ENCODE data around the gene HYAL2. TPM values are rescaled to one million over a fixed set of nuclear protein-coding genes. Genes with fewer than 3 reads are reported as not detected.
A peak's percentile ranks its signal among the peaks of the same experiment; 100 is the strongest.

Gene HYAL2
- total RNA-seq, 1 experiment from 2014 or later = 12.6 TPM

DNA sequence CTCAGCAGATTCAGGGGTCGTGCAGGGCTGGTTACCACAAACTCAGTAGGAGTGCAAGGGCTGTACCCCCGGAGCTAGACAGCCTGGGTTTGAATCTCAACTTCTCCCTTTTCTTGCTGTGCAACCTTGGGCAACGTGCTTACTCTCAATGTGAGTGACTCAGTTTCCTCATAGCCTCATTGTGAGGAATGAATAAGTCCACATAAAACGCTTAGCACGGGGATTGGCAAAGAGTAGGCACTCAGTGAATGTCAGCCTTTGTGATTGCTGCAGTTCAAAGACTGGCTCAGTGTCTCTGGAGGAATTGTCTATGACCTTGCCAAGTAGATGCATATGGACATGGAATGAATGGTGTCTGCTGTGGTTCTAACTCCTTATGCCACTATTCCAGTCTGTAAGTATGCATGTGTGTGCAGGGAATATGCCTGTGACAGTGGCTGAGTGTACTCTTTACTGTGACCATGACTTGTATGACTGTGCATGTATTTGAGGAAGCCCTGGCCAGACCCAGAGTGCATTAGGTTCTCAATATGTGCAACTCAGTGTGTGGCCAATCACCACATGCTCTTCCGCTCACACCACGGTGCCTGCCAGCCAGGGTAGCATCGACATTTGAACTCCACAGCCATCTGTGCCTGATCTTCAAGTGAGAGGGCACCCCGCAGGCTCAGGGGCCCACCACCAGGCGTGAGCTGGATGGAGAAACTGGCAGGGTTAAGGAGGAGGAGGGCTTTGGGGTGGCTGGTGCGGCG is 22.4 kb downstream of the HYAL2 start:
- H3K27me3 Mint-ChIP-seq (ENCODE audit: insufficient read depth, unreplicated experiment) = no peaks in the 10 kb centered on the region
- TSS peak; percentile 91 for BruUV-seq (replicated peaks)
- H3K27ac Mint-ChIP-seq (ENCODE audit: low read depth, unreplicated experiment) = peak overlapping the region; percentile 97
- peak overlapping the region; percentile 92 for H3K4me3 Mint-ChIP-seq (ENCODE audit: unreplicated experiment)
- TF ChIP-seq, protein P1, sequence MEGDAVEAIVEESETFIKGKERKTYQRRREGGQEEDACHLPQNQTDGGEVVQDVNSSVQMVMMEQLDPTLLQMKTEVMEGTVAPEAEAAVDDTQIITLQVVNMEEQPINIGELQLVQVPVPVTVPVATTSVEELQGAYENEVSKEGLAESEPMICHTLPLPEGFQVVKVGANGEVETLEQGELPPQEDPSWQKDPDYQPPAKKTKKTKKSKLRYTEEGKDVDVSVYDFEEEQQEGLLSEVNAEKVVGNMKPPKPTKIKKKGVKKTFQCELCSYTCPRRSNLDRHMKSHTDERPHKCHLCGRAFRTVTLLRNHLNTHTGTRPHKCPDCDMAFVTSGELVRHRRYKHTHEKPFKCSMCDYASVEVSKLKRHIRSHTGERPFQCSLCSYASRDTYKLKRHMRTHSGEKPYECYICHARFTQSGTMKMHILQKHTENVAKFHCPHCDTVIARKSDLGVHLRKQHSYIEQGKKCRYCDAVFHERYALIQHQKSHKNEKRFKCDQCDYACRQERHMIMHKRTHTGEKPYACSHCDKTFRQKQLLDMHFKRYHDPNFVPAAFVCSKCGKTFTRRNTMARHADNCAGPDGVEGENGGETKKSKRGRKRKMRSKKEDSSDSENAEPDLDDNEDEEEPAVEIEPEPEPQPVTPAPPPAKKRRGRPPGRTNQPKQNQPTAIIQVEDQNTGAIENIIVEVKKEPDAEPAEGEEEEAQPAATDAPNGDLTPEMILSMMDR (IDR thresholded peaks at IDR 0.05; ENCODE audit: unreplicated experiment) = no peak
- ChIA-PET POLR2A (interaction anchor here (0.5 to 3.3 kb wide), 16 partner anchors 8 to 1199 kb away, joined by 3 to 30 read pairs (median 5); partner anchors contain the start of genes GNAI2 and TUSC2), CTCF (interaction anchor here (0.6 to 5.7 kb wide), 10 partner anchors 23 to 1084 kb away, joined by 3 to 30 read pairs (median 3); partner anchors contain the start of gene HYAL2)
- peaks cover 7% of the 10 kb centered on the region for H3K4me1 Mint-ChIP-seq (ENCODE audit: insufficient read depth, unreplicated experiment)
- no peaks in the 10 kb centered on the region for H3K36me3 Mint-ChIP-seq (ENCODE audit: insufficient read depth, unreplicated experiment)
- no peak for DNase-seq (ENCODE audit: unreplicated experiment)
- H3K9me3 Mint-ChIP-seq (ENCODE audit: unreplicated experiment) = no peaks in the 10 kb centered on the region
- intact Hi-C loops (cut with micrococcal nuclease) = loop anchor here (1.0 kb wide), 1 partner anchor 21 kb away; no protein-coding TSS in a partner anchor

DNA sequence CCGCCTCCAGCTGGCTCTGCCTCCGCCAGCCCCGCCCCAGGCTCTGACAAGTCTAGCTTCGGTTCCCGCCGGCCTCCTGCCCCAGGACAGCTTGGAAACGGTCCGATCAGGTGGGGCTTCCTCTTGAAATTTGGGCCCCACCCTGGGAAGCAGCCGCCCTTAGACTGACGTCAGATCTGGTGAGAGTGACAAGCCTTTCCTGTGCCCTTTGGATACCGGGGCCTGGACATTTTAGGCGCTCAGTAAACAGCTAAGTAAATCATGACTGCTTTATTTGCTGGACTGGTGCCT is 23.0 kb downstream of the HYAL2 start:
- no peaks in the 10 kb centered on the region for H3K36me3 Mint-ChIP-seq (ENCODE audit: insufficient read depth, unreplicated experiment)
- intact Hi-C loops (cut with micrococcal nuclease) = loop anchor here (1.0 kb wide), 1 partner anchor 22 kb away; no protein-coding TSS in a partner anchor
- POLR2A ChIA-PET = interaction anchor here (0.5 to 3.3 kb wide), 18 partner anchors 9 to 1753 kb away, joined by 3 to 30 read pairs (median 4); partner anchors contain the start of genes GNAI2, HEMK1, RAD54L2 and TUSC2
- no peaks in the 10 kb centered on the region for H3K27me3 Mint-ChIP-seq (ENCODE audit: insufficient read depth, unreplicated experiment)
- peaks cover 7% of the 10 kb centered on the region for H3K4me1 Mint-ChIP-seq (ENCODE audit: insufficient read depth, unreplicated experiment)
- BruUV-seq (replicated peaks) = no TSS peak
- TF ChIP-seq, protein P1 (IDR thresholded peaks at IDR 0.05; ENCODE audit: unreplicated experiment) = no peak
- no peak for DNase-seq (ENCODE audit: unreplicated experiment)
- CTCF ChIA-PET = interaction anchor here (0.6 to 5.7 kb wide), 10 partner anchors 22 to 1085 kb away, joined by 3 to 30 read pairs (median 4); partner anchors contain the start of gene HYAL2
- no peaks in the 10 kb centered on the region for H3K9me3 Mint-ChIP-seq (ENCODE audit: unreplicated experiment)
- H3K27ac Mint-ChIP-seq (ENCODE audit: low read depth, unreplicated experiment) = peak overlapping the region; percentile 97
- peak overlapping the region; percentile 92 for H3K4me3 Mint-ChIP-seq (ENCODE audit: unreplicated experiment)

DNA sequence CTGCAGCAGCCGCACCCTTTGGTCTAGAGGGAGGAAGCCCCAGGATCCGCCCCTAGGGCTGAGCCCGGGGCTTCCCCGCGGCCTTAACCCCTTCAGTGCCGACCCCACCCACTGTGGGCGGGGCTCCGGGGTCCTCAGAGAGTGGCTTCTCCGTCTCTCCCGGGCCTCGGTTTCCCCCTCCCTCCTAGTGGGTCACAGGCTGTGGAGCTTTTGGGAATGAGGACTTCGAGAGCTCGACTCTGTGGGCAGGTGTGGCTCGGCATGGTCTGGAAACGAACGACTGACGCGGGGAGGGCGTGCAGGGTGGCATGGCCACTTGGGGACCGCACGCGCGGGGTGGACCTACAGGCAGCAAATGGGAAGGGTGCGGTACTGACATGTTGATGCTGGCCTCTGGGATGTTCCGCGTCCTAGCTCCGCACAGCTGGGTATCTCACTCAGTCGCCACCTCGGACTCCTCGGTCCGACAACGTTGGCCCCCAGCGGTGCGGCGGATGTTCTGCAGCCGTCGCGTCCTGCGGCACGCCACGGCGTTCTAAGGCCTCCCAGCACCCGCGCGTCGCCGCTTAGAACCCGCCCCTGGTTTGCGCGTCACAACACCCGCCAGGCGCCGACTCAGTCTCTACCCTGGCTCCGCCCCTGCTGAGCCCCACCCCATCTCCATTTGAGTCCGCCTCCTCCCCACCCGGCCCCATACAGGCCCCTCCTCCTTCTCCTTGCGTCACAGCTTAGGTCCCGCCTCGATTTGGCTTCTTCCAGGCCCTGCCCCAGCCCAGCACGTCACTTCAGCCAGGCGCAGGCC is 23.5 kb downstream of the HYAL2 start, which contains the start of the genes HYAL3 and NAA80:
TSS of gene HYAL3 (minus strand) at position 570 of the 802 bp plus-strand sequence. CDS start 3,803 bp downstream, outside the sequence.
TSS of gene NAA80 (minus strand) at position 570 of the 802 bp plus-strand sequence. CDS start 1,942 bp downstream, outside the sequence.
- H3K36me3 Mint-ChIP-seq (ENCODE audit: insufficient read depth, unreplicated experiment) = no peaks in the 10 kb centered on the region
- H3K4me3 Mint-ChIP-seq (ENCODE audit: unreplicated experiment) = peak within 1 kb of the TSS; percentile 92
- intact Hi-C loops (cut with micrococcal nuclease) = loop anchor here (1.0 kb wide), 1 partner anchor 22 kb away; no protein-coding TSS in a partner anchor
- TF ChIP-seq, protein P1 (IDR thresholded peaks at IDR 0.05; ENCODE audit: unreplicated experiment) = peak; percentile 23
- BruUV-seq (replicated peaks) = TSS peak; percentile 55
- peaks cover 7% of the 10 kb centered on the region for H3K4me1 Mint-ChIP-seq (ENCODE audit: insufficient read depth, unreplicated experiment)
- CTCF ChIA-PET = interaction anchor here (0.6 to 5.7 kb wide), 12 partner anchors 20 to 1085 kb away, joined by 3 to 30 read pairs (median 4); partner anchors contain the start of genes HYAL2 and RASSF1
- no peaks in the 10 kb centered on the region for H3K9me3 Mint-ChIP-seq (ENCODE audit: unreplicated experiment)
- POLR2A ChIA-PET = interaction anchor here (0.6 to 3.3 kb wide), 21 partner anchors 8 to 1754 kb away, joined by 3 to 30 read pairs (median 4); partner anchors contain the start of genes CYB561D2, GNAI2, HEMK1 and NPRL2
- peak; percentile 99 for DNase-seq (ENCODE audit: unreplicated experiment)
- peak within 1 kb of the TSS; percentile 97 for H3K27ac Mint-ChIP-seq (ENCODE audit: low read depth, unreplicated experiment)
- no peaks in the 10 kb centered on the region for H3K27me3 Mint-ChIP-seq (ENCODE audit: insufficient read depth, unreplicated experiment)
